Fibroblast of skin of left biceps (primary cell): ENCODE data around the gene EFNA2.
"Not testable (repeated sequence)": the region's sequence is repeated elsewhere in the genome, so short reads cannot be mapped to it uniquely, and the experiment has no call there.

ENCODE experiments used
- DNase-seq, 2 experiments: peaks; one replicate each; pipeline ENCODE4 v3.0.0-alpha.2; 2013; ENCODE audit warnings: low read depth in 2 of 2

EFNA2 gene

GRCh38 chr19:1298235-1298634 lies 12.6 kb downstream of the EFNA2 start:
- DNase-seq = no peak

- DNase-seq = no peak
These were observed 14.1 kb downstream of the EFNA2 start for GRCh38 chr19:1299801-1300200.

GRCh38 chr19:1300744-1301490 lies 15.2 kb downstream of the EFNA2 start:
- DNase-seq = no peak

DNA sequence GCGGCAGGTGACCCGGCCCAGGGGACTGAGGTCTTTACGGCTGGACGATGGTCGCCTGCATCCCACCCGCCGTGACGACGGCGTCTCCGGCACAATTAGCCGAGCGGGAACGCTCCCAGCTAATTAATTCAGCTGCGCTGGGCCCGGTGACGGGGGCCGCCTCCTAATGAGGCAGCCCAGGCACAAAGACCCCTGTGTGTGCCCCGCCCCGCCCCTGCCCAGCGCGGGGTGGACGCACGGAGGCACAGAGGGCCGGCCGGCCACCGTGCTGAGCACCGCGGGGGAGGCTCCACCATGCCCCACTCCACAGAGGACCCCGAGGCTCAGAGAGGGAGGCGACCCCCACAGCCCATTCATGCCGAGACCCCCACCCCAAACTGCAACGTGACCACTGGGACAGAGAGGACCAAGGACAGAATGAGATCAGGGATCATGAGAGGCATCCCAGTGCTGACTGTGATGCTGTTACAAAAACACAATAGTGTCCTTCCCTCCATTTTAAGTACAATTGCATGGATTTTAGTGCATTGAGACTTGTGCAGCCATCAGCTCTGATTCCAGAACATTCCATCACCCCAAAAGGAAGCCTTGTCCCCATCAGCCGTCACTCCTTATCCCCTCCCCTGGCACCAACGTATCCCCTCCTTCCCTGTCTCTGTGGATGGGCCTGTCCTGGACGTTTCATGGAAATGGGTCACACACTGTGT lies 17.0 kb downstream of the EFNA2 start:
- DNase-seq = no peak

GRCh38 chr19:1304197-1304924 lies 18.7 kb downstream of the EFNA2 start:
- DNase-seq = no peak

DNA sequence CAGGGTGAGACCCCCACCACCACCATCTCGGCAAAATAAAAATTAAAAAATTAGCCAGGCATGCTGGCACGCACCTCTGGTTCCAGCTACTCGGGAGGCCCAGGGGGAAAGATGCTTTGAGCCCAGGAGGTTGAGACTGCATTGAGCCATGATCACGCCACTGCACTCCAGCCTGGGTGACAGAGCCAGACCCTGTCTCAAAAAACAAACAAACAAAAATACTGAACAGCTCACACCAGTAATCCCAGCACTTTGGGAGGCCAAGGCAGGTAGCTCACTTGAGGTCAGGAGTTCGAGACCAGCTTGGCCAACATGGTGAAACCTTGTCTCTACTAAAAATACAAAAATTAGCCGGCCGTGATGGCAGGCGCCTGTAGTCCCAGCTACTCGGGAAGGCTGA lies 19.7 kb downstream of the EFNA2 start:
- DNase-seq = not testable (repeated sequence)

DNA sequence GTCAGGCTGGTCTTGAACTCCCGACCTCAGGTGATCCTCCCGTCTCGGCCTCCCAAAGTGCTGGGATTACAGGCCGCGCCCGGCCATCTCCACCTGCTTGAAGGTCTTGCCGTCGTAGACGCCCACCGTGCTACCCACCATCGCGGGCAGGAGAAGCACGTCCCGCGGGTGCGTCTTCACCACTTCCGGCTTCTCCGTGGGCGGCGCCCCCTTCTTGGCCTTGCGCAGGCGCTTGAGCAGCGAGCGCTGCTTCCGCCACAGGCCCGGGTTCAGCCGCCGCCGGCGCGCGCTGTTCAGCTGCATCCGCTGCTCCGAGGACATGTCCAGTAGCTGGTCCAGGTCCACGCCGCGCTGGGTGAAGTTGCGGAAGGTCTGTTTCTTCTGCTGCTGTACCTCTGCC lies 21.6 kb downstream of the EFNA2 start:
- DNase-seq = no peak

- DNase-seq = no peak
These were observed 22.2 kb downstream of the EFNA2 start for GRCh38 chr19:1307755-1308303.

DNA sequence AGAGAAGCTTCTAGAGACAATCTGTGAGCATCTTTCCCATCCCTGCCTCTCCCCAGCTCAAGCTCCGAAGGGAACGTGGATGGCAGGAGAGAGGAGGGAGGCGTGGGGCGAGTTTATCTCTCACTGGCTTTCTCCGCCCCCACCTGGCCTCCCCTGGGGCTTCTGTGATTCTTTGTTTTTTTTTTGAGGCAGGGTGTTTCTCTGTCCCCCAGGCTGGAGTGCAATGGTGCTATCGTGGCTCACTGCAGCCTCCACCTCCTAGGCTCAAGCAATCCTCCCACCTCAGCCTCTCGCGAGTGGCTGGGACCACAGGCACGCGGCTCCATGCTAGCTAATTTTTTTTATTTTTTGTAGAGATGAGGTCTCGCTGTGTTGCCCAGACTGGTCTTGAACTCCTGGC lies 23.0 kb downstream of the EFNA2 start:
- DNase-seq = no peak

DNA sequence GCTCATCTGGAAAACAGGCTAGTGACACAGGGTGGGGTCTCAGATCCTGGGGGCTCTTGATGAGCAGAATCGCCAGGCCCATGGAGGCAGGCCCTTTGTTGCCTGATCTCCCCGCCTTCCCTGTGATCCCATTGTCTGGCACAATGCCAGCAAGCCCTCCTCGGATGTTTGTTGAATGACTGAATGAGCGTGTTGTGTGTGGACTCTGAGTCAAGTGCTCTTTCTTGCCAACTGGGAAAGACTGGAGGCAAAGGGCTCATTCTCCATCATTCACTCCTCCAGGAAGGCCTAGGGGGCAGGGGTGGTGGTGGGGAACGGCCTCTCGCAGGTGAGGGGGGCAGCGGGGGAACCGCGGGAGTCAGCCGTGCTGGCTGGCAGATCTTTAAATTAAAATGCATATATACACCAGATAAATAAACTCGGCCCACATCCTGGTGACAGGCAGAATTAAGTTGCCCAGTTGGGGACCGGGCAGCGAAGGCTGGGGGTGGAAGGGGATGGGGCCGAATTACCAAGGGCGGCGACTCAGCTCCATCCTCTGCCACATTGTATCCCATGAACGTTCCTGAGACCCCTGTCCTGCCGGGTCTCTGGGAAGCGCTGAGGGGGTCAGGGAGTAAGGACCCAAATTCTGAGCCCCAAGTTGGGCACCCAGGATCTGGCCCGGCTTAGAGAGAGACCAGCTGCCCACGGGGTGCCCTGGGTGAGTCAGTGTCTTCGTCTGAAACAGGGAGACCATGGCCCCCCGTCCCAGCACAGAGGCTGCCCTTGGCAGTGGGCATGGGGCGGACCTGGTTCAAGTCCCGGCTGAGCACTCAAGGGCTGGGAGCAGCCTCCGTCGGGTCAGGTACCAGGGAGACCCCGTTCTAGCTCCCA lies 24.5 kb downstream of the EFNA2 start:
- no peak for DNase-seq

- DNase-seq = no peak
These were observed 25.1 kb downstream of the EFNA2 start for GRCh38 chr19:1310853-1311180.

DNA sequence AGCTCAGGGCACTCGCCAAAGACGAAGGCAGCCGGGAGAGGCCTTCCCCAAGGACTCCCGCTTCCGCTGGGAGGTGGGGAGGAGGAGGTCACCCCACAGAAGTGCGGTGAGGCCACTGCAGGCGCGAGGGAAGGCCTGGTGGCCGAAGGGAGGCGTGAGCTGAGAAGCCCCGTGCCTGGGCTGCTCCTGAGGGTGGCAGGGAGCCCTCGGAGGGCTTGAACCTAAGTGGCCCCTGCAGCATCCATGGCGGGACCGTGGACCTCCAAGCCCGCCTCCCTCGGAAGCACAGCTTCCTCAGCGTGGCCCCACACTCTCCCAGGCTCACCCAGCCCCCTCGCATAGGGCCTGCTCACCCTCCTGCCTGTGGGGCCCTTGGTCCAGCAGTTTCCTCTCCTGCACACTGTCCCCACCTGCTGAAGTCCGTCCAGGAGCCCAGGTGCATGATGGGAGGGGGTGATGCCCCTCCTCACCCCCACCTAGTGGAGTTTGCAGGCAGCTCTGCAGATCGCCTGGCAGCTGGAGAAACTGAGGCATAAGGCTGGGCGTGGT lies 25.9 kb downstream of the EFNA2 start:
- no peak for DNase-seq

- no peak for DNase-seq
These were observed 27.4 kb downstream of the EFNA2 start for GRCh38 chr19:1312767-1313694.

DNA sequence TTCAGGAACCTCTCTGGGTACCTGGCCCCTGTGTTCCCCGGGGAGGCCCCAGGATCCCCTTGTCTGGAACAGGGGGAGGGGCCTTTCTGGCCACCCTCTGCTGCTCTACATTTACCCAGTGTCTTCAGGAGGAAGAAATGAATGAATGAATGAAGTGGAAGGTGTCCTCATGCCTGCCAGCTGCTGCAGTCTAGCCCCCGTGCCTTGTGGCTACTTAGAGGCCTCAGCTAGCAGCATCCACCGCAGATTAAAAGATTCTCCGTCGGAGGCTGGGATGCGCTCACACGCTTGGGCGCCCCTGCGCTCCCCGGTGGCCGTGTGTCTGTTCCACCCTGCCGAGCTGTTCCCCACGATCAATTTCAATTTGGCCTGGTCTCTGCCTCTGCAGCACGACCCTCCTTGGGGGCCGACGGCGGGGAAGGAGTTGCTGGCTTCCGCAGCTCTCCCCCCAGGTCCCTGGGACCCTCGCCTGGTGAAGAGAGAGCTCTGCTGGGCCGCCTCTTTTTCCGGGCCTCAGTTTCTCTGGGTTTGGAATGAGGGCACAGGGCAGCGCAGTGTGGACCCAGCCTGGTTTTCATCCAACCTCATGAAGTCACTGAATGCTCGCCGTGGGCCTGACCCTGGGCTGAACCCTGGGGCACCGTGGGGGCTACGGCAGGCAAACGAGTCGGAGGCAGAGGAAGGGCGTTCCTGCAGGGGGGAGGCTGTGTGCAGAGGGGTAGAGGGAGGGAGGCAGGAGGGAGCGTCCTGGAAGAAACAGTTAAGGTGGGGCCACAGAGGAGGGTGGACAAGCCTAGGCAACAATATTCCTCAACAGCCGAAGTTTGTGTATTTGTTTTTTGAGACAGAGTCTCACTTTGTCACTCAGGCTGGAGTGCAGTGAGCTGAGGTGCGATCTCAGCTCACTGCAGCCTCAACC lies 28.3 kb downstream of the EFNA2 start:
- no peak for DNase-seq

DNA sequence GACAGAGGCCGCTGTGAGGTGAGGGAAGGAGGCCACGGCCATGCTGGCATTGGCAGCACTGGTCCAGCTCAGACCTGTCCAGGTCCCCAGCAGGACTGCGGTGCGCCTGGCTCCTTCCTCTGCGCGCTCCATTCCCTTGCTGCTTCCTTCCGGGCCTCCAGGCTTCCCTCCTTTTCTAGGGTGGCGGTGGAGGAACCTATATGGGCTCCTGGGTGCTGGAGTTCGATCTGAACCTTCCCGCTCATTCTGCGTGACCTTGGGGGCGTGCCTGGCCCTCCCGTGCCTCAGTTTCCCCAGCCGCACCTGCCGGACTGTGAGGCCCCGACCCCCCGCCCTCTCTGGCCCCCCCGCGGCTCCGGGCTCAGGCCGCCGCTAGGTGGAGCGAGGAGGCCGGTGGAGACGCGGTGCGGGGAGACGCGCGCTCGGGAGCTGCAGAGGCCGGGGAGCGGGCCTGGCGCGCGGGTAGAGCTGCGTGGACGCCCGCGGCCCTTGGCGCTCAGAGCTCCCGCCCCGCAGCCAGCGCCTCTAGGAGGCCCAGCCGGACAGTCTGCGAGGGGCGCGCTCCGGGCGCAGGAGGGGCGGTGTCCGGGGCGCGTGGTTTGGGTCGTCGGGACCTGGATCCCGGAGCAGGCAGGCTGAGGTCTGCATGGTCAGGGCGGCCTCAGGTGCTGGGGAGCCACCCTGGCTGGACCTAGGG lies 29.9 kb downstream of the EFNA2 start:
- no peak for DNase-seq

DNA sequence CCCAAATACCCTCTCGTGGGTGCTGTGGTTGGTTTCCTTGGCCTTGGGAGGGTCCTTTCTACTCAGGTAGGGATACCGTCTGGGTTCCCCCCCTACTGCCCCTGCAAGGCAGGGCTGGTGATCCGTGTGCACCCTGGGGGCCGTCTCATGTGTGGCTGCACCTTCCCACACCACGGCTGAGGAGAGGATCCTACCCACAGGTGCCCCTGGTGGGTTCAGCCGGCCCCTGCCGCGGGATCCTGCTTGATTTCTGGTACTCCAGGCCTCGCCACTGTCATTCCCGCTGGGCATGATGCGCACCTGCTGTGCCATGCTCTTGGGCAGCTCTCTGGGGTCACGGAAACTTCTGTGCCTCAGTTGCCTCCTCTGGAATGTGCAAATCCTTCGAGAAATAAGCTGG lies 30.8 kb downstream of the EFNA2 start:
- no peak for DNase-seq

- DNase-seq = no peak
These were observed 31.8 kb downstream of the EFNA2 start for GRCh38 chr19:1317274-1318003.
